K562 (cell line): ENCODE results near the gene KEL. TPM values are rescaled to one million over a fixed set of nuclear protein-coding genes. Genes with fewer than 3 reads are reported as not detected.

ENCODE experiments used
- ARID2 ChIP-seq: fragments of 450-650 bp; IDR thresholded peaks from 2 replicates; pipeline ENCODE4 v1.6.1; 2017; ENCODE audit warnings: antibody characterized with exemption, mild to moderate bottlenecking
- BHLHE40 ChIP-seq: IDR thresholded peaks from 2 replicates; pipeline ENCODE4 v1.6.1; 2011; ENCODE audit warnings: low read length, improper control_type of control experiment
- BRCA1 ChIP-seq, 2 experiments: fragments of 450-650 bp in 1 of 2; sonication (generic) in 1 of 2; formaldehyde crosslinking in 1 of 2; IDR thresholded peaks; 2 replicates each; pipeline versions ENCODE4 v1.5.0 to v1.6.1; 2017 to 2020; ENCODE audit warnings: mild to moderate bottlenecking in 1 of 2, missing genetic modification reagents in 1 of 2
- CREB3L1 ChIP-seq: fragments of 450-650 bp; IDR thresholded peaks from 2 replicates; pipeline ENCODE4 v1.6.1; 2014; ENCODE audit warnings: low read depth, mild to moderate bottlenecking, moderate library complexity, borderline replicate concordance
- CTCF ChIP-seq, 3 experiments: IDR thresholded peaks in 2 of 3; conservative IDR thresholded peaks in 1 of 3; 2 replicates each; pipeline ENCODE4 v1.5.1; 2011 to 2012; ENCODE audit warnings: low read length in 3 of 3, mild to moderate bottlenecking in 3 of 3, control low read depth in 2 of 3, improper control_type of control experiment in 1 of 3, inconsistent platforms in 1 of 3, low read depth in 1 of 3, mixed read lengths in 1 of 3, moderate library complexity in 1 of 3; ENCODE audit not compliant: insufficient read depth in 2 of 3
- FOXK2 ChIP-seq, 2 experiments: fragments of 450-650 bp; IDR thresholded peaks in 1 of 2; conservative IDR thresholded peaks in 1 of 2; 2 replicates each; pipeline ENCODE4 v1.6.1; 2016; ENCODE audit warnings: low read depth in 2 of 2, mild to moderate bottlenecking in 1 of 2
- IFI16 ChIP-seq: fragments of 250-450 bp; sonication (Bioruptor Pico); IDR thresholded peaks from 2 replicates; pipeline ENCODE4 v2.1.2; 2022; ENCODE audit warnings: mild to moderate bottlenecking, inconsistent platforms
- KDM1A ChIP-seq, 2 experiments: fragments of 450-650 bp; IDR thresholded peaks; 2 replicates each; pipeline ENCODE4 v1.6.1; 2016; ENCODE audit warnings: mild to moderate bottlenecking in 2 of 2
- NCOA2 ChIP-seq, 2 experiments: fragments of 450-650 bp; IDR thresholded peaks; 2 replicates each; pipeline ENCODE4 v1.6.1; 2018; ENCODE audit warnings: mild to moderate bottlenecking in 2 of 2, moderate library complexity in 1 of 2; ENCODE audit not compliant: partially characterized antibody in 2 of 2
- PRDM10 ChIP-seq: fragments of 450-650 bp; IDR thresholded peaks from 2 replicates; pipeline ENCODE4 v1.6.1; 2018; ENCODE audit not compliant: partially characterized antibody
- TRIM25 ChIP-seq: fragments of 450-650 bp; IDR thresholded peaks from 2 replicates; pipeline ENCODE4 v1.7.0; 2016; ENCODE audit warnings: borderline replicate concordance
- ZBTB43 ChIP-seq: sonication (generic); formaldehyde crosslinking; IDR thresholded peaks from 2 replicates; pipeline ENCODE4 v1.8.0; 2023; ENCODE audit warnings: mild to moderate bottlenecking, missing genetic modification reagents
- ZNF274 ChIP-seq: IDR thresholded peaks from 2 replicates; pipeline ENCODE4 v1.6.1; 2011; ENCODE audit warnings: low read depth, mild to moderate bottlenecking, low read length, moderate library complexity, borderline replicate concordance
- ZNF280B ChIP-seq: fragments of 250-450 bp; sonication (Bioruptor Pico); IDR thresholded peaks from 2 replicates; pipeline ENCODE4 v1.5.1; 2021; ENCODE audit warnings: mild to moderate bottlenecking
- polyA plus RNA-seq, 8 experiments: library from polyadenylated mRNA; depleted of rRNA in 4 of 8; stranded (reverse) in 5 of 8; unstranded in 3 of 8; fragments of >200 nt; fragmentation: Nextera tagmentation in 2 of 8; fragmentation: Illumina TruSeq in 1 of 8; extraction: Ambion mirVana in 2 of 8; extraction: Trizol in 1 of 8; gene quantifications; 2 replicates each; pipeline versions ENCODE4 v1.2.1 to v1.2.3, GENCODE V29; 2011 to 2014; ENCODE audit warnings: inconsistent platforms in 1 of 8, missing spikeins in 1 of 8
- total RNA-seq, 7 experiments: library from RNA; depleted of rRNA in 6 of 7; stranded (reverse); fragments of >200 nt in 6 of 7; fragmentation: Illumina TruSeq in 2 of 7; extraction: Trizol in 2 of 7; gene quantifications; 2 replicates each; pipeline versions ENCODE4 v1.2.1 to v1.2.3, GENCODE V29; 2011 to 2021; ENCODE audit warnings: low replicate concordance in 1 of 7

The KEL gene
- total and polyA plus RNA-seq, 9 of the 15 experiments (the other 6 are each of a cell fraction or from before 2014, with no cell fraction given), result 9.0 to 47.4 (median 22.2) TPM

GRCh38 chr7:142960955-142961512 is 1.1 kb downstream of the KEL start (continued):
- TF ChIP-seq PRDM10 (no peak), FOXK2 (conservative IDR thresholded peaks at IDR 0.05 in 1 of 2, IDR thresholded peaks at IDR 0.05 in 1 of 2; ENCODE audit: low read depth in 2 of 2) (no peak), ARID2 (no peak), NCOA2 (IDR thresholded peaks at IDR 0.05; ENCODE audit: partially characterized antibody in 2 of 2) (no peak), CREB3L1 (no peak), BHLHE40 (no peak), KDM1A (IDR thresholded peaks at IDR 0.05) (0 out of 4 replicates have a peak, but pooled peaks of 1 of the 2 experiments have one; percentile 43), BRCA1 (IDR thresholded peaks at IDR 0.05) (no peak), BRCA1 (CRISPR knock-in tag; IDR thresholded peaks at IDR 0.05) (no peak), ZNF280B (no peak), CTCF (IDR thresholded peaks at IDR 0.05 in 2 of 3, conservative IDR thresholded peaks at IDR 0.05 in 1 of 3; ENCODE audit: insufficient read depth in 2 of 3, low read depth in 1 of 3, low read length in 3 of 3) (peak; percentile 85 to 89 (median 87)), IFI16 (CRISPR knock-in tag) (no peak), TRIM25 (0 out of 2 replicates have a peak, but pooled peaks have one; percentile 22), ZBTB43 (CRISPR knock-in tag) (no peak), ZNF274 (no peak)
